Erythroblast (primary cell): ENCODE data around the gene CCN5.
"Not testable (repeated sequence)": the region's sequence is repeated elsewhere in the genome, so short reads cannot be mapped to it uniquely, and the experiment has no call there.

ENCODE experiments used
- GATA1 ChIP-seq: IDR thresholded peaks from 2 replicates; pipeline ENCODE4 v1.6.1; 2011; ENCODE audit warnings: low read depth, mild to moderate bottlenecking, control low read depth, low read length, moderate library complexity
- POLR2A ChIP-seq: IDR thresholded peaks from 2 replicates; pipeline ENCODE4 v1.6.1; 2011; ENCODE audit warnings: mild to moderate bottlenecking, low read length

GRCh38 chr20:44672318-44672902 lies 42.8 kb upstream of the CCN5 start:
- not testable (repeated sequence) for TF ChIP-seq POLR2A, GATA1
